ENCODE results near the gene CD44.

The CD44 gene

GRCh38 chr11:35262056-35262455 lies 123.1 kb downstream of the CD44 start:
- Histone ChIP-seq H3K36me3 (ENCODE audit: insufficient read depth, low read length) (no peaks in the 10 kb centered on the region), H4K20me1 (ENCODE audit: insufficient read depth, low read length) (no peaks in the 10 kb centered on the region), H3K4me3 (ENCODE audit: low read depth in 1 of 2, low read length in 2 of 2) (no peak overlapping the region), H3K27me3 (ENCODE audit: insufficient read depth, low read length, poor library complexity) (no peaks in the 10 kb centered on the region), H3K27ac (ENCODE audit: low read length) (no peak overlapping the region), H3K9me3 (ENCODE audit: insufficient read depth, low read length, severe bottlenecking) (no peaks in the 10 kb centered on the region), H3K4me2 (ENCODE audit: insufficient read depth, low read length) (no peak overlapping the region), H3K9ac (ENCODE audit: low read depth, low read length) (no peak overlapping the region), H2AFZ (ENCODE audit: low read depth, low read length) (no peak overlapping the region), H3K79me2 (ENCODE audit: insufficient read depth, low read length) (no peaks in the 10 kb centered on the region), H3K4me1 (ENCODE audit: insufficient read depth, low read length) (no peaks in the 10 kb centered on the region)
- TF ChIP-seq EZH2 (IDR thresholded peaks at IDR 0.05; ENCODE audit: borderline replicate concordance, low read depth, low read length, severe bottlenecking) = no peak
- TF ChIP-seq, protein P1, sequence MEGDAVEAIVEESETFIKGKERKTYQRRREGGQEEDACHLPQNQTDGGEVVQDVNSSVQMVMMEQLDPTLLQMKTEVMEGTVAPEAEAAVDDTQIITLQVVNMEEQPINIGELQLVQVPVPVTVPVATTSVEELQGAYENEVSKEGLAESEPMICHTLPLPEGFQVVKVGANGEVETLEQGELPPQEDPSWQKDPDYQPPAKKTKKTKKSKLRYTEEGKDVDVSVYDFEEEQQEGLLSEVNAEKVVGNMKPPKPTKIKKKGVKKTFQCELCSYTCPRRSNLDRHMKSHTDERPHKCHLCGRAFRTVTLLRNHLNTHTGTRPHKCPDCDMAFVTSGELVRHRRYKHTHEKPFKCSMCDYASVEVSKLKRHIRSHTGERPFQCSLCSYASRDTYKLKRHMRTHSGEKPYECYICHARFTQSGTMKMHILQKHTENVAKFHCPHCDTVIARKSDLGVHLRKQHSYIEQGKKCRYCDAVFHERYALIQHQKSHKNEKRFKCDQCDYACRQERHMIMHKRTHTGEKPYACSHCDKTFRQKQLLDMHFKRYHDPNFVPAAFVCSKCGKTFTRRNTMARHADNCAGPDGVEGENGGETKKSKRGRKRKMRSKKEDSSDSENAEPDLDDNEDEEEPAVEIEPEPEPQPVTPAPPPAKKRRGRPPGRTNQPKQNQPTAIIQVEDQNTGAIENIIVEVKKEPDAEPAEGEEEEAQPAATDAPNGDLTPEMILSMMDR (IDR thresholded peaks at IDR 0.05; ENCODE audit: borderline replicate concordance, extremely low read depth, low read length, poor library complexity, severe bottlenecking) = no peak
- no peak for ATAC-seq (ENCODE audit: insufficient read depth, low read depth)
- no peak for DNase-seq

DNA sequence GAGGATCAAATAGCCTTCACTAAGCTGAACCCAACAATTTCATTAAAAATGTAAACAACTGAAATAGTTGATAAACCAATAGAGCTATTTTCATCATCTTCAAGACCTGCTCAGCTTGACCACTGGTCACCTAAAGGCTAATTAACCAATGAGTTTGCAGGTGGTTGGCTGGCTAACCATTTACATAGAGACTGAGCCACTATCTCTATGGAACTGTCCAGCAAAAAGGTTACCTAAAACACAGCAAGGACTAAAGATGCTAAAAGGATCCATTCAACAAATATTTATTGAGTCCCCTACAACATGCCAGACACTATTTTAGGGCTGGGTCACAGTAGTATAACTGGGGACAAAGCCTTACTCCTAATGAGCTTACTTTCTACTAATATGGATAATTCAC lies 123.8 kb downstream of the CD44 start:
- ATAC-seq (ENCODE audit: insufficient read depth, low read depth) (no peak), DNase-seq (no peak)
- no peaks in the 10 kb centered on the region for H3K4me1 ChIP-seq (ENCODE audit: insufficient read depth, low read length)
- H3K79me2 ChIP-seq (ENCODE audit: insufficient read depth, low read length) = no peaks in the 10 kb centered on the region
- H3K9me3 ChIP-seq (ENCODE audit: insufficient read depth, low read length, severe bottlenecking) = no peaks in the 10 kb centered on the region
- H4K20me1 ChIP-seq (ENCODE audit: insufficient read depth, low read length) = no peaks in the 10 kb centered on the region
- H2AFZ ChIP-seq (ENCODE audit: low read depth, low read length) = no peak overlapping the region
- no peak for TF ChIP-seq EZH2 (IDR thresholded peaks at IDR 0.05; ENCODE audit: borderline replicate concordance, low read depth, low read length, severe bottlenecking)
- TF ChIP-seq, protein P1 (IDR thresholded peaks at IDR 0.05; ENCODE audit: borderline replicate concordance, extremely low read depth, low read length, poor library complexity, severe bottlenecking) = no peak
- no peak overlapping the region for H3K4me2 ChIP-seq (ENCODE audit: insufficient read depth, low read length)
- no peak overlapping the region for H3K4me3 ChIP-seq (ENCODE audit: low read depth in 1 of 2, low read length in 2 of 2)
- no peak overlapping the region for H3K27ac ChIP-seq (ENCODE audit: low read length)
- no peaks in the 10 kb centered on the region for H3K36me3 ChIP-seq (ENCODE audit: insufficient read depth, low read length)
- H3K27me3 ChIP-seq (ENCODE audit: insufficient read depth, low read length, poor library complexity) = no peaks in the 10 kb centered on the region
- H3K9ac ChIP-seq (ENCODE audit: low read depth, low read length) = no peak overlapping the region

- no peak for TF ChIP-seq EZH2 (IDR thresholded peaks at IDR 0.05; ENCODE audit: borderline replicate concordance, low read depth, low read length, severe bottlenecking)
- TF ChIP-seq, protein P1 (IDR thresholded peaks at IDR 0.05; ENCODE audit: borderline replicate concordance, extremely low read depth, low read length, poor library complexity, severe bottlenecking) = no peak
- H3K27ac ChIP-seq (ENCODE audit: low read length) = no peak overlapping the region
Observed at GRCh38 chr11:35265755-35266454, 126.9 kb downstream of the CD44 start.

More at GRCh38 chr11:35265755-35266454, 126.9 kb downstream of the CD44 start:
- Histone ChIP-seq H3K9ac (ENCODE audit: low read depth, low read length) (no peak overlapping the region), H2AFZ (ENCODE audit: low read depth, low read length) (no peak overlapping the region), H3K9me3 (ENCODE audit: insufficient read depth, low read length, severe bottlenecking) (no peaks in the 10 kb centered on the region), H3K4me3 (ENCODE audit: low read depth in 1 of 2, low read length in 2 of 2) (no peak overlapping the region), H3K27me3 (ENCODE audit: insufficient read depth, low read length, poor library complexity) (no peaks in the 10 kb centered on the region), H3K36me3 (ENCODE audit: insufficient read depth, low read length) (no peaks in the 10 kb centered on the region), H3K4me2 (ENCODE audit: insufficient read depth, low read length) (no peak overlapping the region), H3K4me1 (ENCODE audit: insufficient read depth, low read length) (no peaks in the 10 kb centered on the region), H4K20me1 (ENCODE audit: insufficient read depth, low read length) (no peaks in the 10 kb centered on the region), H3K79me2 (ENCODE audit: insufficient read depth, low read length) (no peaks in the 10 kb centered on the region)
- ATAC-seq (ENCODE audit: insufficient read depth, low read depth) (no peak), DNase-seq (no peak)

Data from DND-41 (cell line).